WTC11 (cell line): ENCODE results near the gene NIPAL4. TPM values are rescaled to one million over a fixed set of nuclear protein-coding genes. Genes with fewer than 3 reads are reported as not detected.

ENCODE experiments used
- ATAC-seq: fragments of 200-7000 bp; cut with Tn5 transposase; 2 replicates; pipeline ENCODE4 v1.10.0; 2021; ENCODE audit warnings: mild to moderate bottlenecking, moderate library complexity
- CTCF ChIA-PET: fragments of 300-600 bp; sonication (Branson Sonifier 250); formaldehyde crosslinking; loops from one replicate; lab custom pipeline; 2021; ENCODE audit warnings: antibody characterized with exemption; lab: Charles Lee
- POLR2A ChIA-PET: fragments of 350-600 bp; sonication (Branson Sonifier 250); formaldehyde crosslinking; loops from one replicate; lab custom pipeline; 2021; ENCODE audit warnings: antibody characterized with exemption; lab: Charles Lee
- DNase-seq: peaks from one replicate; pipeline ENCODE4 v3.0.0; 2021; ENCODE audit warnings: low spot score
- H3K27ac Mint-ChIP-seq: 2 replicates; pipeline ENCODE4 v1.8.0; 2021; ENCODE audit warnings: mixed read lengths
- H3K27me3 Mint-ChIP-seq: 2 replicates; pipeline ENCODE4 v1.8.0; 2021; ENCODE audit warnings: low read depth, mild to moderate bottlenecking, moderate library complexity, mixed read lengths
- H3K36me3 Mint-ChIP-seq: 2 replicates; pipeline ENCODE4 v1.8.0; 2021; ENCODE audit warnings: mixed read lengths
- H3K4me1 Mint-ChIP-seq: 2 replicates; pipeline ENCODE4 v1.8.0; 2022; ENCODE audit warnings: mixed read lengths
- H3K4me3 Mint-ChIP-seq: 2 replicates; pipeline ENCODE4 v1.8.0; 2021; ENCODE audit warnings: mild to moderate bottlenecking, moderate library complexity, mixed read lengths
- H3K9me3 Mint-ChIP-seq: 2 replicates; pipeline ENCODE4 v1.8.0; 2021; ENCODE audit warnings: mixed read lengths
- ARID4B ChIP-seq: sonication (generic); formaldehyde crosslinking; IDR thresholded peaks from 2 replicates; pipeline ENCODE4 v1.8.0; 2023; ENCODE audit warnings: missing genetic modification reagents, mild to moderate bottlenecking, borderline replicate concordance
- ATF6 ChIP-seq: sonication (generic); formaldehyde crosslinking; IDR thresholded peaks from 2 replicates; pipeline ENCODE4 v1.8.1; 2023; ENCODE audit warnings: mild to moderate bottlenecking, missing genetic modification reagents
- CBFB ChIP-seq: sonication (generic); formaldehyde crosslinking; IDR thresholded peaks from 2 replicates; pipeline ENCODE4 v1.8.1; 2022; ENCODE audit warnings: mild to moderate bottlenecking, low read depth, missing genetic modification reagents
- ESRRA ChIP-seq: sonication (generic); formaldehyde crosslinking; IDR thresholded peaks from 2 replicates; pipeline ENCODE4 v1.8.1; 2022; ENCODE audit warnings: mild to moderate bottlenecking, missing genetic modification reagents, borderline replicate concordance
- MXD4 ChIP-seq: fragments of 250-450 bp; sonication (Bioruptor Pico); IDR thresholded peaks from 2 replicates; pipeline ENCODE4 v1.8.0; 2021; ENCODE audit warnings: mild to moderate bottlenecking, moderate library complexity, borderline replicate concordance
- NFE2L1 ChIP-seq: sonication (generic); formaldehyde crosslinking; IDR thresholded peaks from 2 replicates; pipeline ENCODE4 v1.8.1; 2023; ENCODE audit warnings: missing genetic modification reagents
- OVOL2 ChIP-seq: fragments of 250-450 bp; sonication (Bioruptor Pico); IDR thresholded peaks from 2 replicates; pipeline ENCODE4 v1.9.0; 2021; ENCODE audit warnings: mild to moderate bottlenecking, borderline replicate concordance
- RELA ChIP-seq: sonication (generic); formaldehyde crosslinking; IDR thresholded peaks from 2 replicates; pipeline ENCODE4 v1.8.1; 2022; ENCODE audit warnings: missing genetic modification reagents, mild to moderate bottlenecking, borderline replicate concordance
- RORB ChIP-seq: fragments of 250-450 bp; sonication (Bioruptor Pico); IDR thresholded peaks from 2 replicates; pipeline ENCODE4 v1.9.0; 2021; ENCODE audit warnings: mild to moderate bottlenecking
- TEAD4 ChIP-seq: sonication (generic); formaldehyde crosslinking; IDR thresholded peaks from 2 replicates; pipeline ENCODE4 v1.8.0; 2022; ENCODE audit warnings: mild to moderate bottlenecking, missing genetic modification reagents
- ZNF532 ChIP-seq: fragments of 250-450 bp; sonication (Bioruptor Pico); IDR thresholded peaks from 2 replicates; pipeline ENCODE4 v1.9.0; 2021; ENCODE audit warnings: mild to moderate bottlenecking, borderline replicate concordance
- total RNA-seq: library from RNA; stranded (reverse); gene quantifications from 3 replicates; pipeline ENCODE4 v1.2.3, GENCODE V29; 2021
- TF ChIP-seq, protein P1 (sequence below): sonication (generic); formaldehyde crosslinking; IDR thresholded peaks from 2 replicates; pipeline ENCODE4 v1.8.1; 2022; ENCODE audit warnings: mild to moderate bottlenecking, moderate library complexity, missing genetic modification reagents
- TF ChIP-seq, protein P2 (sequence below): sonication (generic); formaldehyde crosslinking; IDR thresholded peaks from 2 replicates; pipeline ENCODE4 v1.8.1; 2023; ENCODE audit warnings: mild to moderate bottlenecking, missing genetic modification reagents, moderate library complexity

Gene NIPAL4
- total RNA-seq, 1 experiment from 2014 or later: not detected

DNA sequence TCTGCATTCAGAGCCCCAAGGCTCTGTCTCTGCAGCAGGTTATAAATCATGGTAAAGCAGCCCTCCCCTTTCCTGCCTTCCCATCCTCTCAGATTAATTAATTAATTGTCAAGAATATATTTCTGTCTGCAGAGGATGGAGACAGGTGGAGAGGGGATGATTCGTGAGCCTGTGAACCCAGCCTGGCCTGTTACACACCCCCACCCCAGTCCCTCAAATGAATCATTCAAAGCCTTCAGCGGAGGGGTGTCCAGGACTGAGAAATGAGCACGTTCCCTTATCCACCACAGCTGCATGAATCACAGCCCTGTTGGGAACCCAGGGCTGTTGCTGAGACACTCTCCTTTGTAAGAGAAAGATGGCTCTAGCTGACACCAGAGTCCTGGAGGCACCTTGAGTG, 56.0 kb downstream of the NIPAL4 start (continued):
- TF ChIP-seq ZNF532 (CRISPR knock-in tag) (no peak), ATF6 (CRISPR knock-in tag) (no peak), ESRRA (CRISPR knock-in tag) (no peak), ARID4B (no peak), CBFB (no peak)
- TF ChIP-seq, protein P1, sequence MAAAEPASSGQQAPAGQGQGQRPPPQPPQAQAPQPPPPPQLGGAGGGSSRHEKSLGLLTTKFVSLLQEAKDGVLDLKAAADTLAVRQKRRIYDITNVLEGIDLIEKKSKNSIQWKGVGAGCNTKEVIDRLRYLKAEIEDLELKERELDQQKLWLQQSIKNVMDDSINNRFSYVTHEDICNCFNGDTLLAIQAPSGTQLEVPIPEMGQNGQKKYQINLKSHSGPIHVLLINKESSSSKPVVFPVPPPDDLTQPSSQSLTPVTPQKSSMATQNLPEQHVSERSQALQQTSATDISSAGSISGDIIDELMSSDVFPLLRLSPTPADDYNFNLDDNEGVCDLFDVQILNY: no peak

GRCh38 chr5:157516626-157517325, 56.8 kb downstream of the NIPAL4 start:
- no peak for TF ChIP-seq RELA (CRISPR knock-in tag)
- no peak for TF ChIP-seq TEAD4 (CRISPR knock-in tag)
- TF ChIP-seq RORB: no peak
- no peak for TF ChIP-seq NFE2L1
- TF ChIP-seq MXD4 (CRISPR knock-in tag): no peak
- no peak for TF ChIP-seq OVOL2 (CRISPR knock-in tag)
- TF ChIP-seq, protein P2, sequence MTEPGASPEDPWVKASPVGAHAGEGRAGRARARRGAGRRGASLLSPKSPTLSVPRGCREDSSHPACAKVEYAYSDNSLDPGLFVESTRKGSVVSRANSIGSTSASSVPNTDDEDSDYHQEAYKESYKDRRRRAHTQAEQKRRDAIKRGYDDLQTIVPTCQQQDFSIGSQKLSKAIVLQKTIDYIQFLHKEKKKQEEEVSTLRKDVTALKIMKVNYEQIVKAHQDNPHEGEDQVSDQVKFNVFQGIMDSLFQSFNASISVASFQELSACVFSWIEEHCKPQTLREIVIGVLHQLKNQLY (CRISPR knock-in tag): no peak
- peaks cover 9% of the 10 kb centered on the region; the same call in 1 of the 2 replicates for H3K9me3 Mint-ChIP-seq
- no peaks in the 10 kb centered on the region for H3K4me1 Mint-ChIP-seq
- H3K27me3 Mint-ChIP-seq: no peaks in the 10 kb centered on the region
- ChIA-PET CTCF (interaction anchor here (1.0 kb wide), 1 partner anchor 226 kb away, joined by 3 read pairs; the partner anchor contains the start of gene LSM11), POLR2A (interaction anchor here (0.6 kb wide), 1 partner anchor 69 kb away, joined by 7 read pairs; no protein-coding TSS in a partner anchor)
- no peak for ATAC-seq
- no peak overlapping the region for H3K27ac Mint-ChIP-seq
- no peak overlapping the region for H3K4me3 Mint-ChIP-seq
- peaks cover 15% of the 10 kb centered on the region for H3K36me3 Mint-ChIP-seq
- DNase-seq: no peak
